ENCODE measurements around the gene LIN7C.
"Not testable (repeated sequence)": the region's sequence is repeated elsewhere in the genome, so short reads cannot be mapped to it uniquely, and the experiment has no call there.

The LIN7C gene, protein sequence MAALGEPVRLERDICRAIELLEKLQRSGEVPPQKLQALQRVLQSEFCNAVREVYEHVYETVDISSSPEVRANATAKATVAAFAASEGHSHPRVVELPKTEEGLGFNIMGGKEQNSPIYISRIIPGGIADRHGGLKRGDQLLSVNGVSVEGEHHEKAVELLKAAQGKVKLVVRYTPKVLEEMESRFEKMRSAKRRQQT

GRCh38 chr11:27506200-27507182 lies at the start of gene LIN7C:
Gene LIN7C (minus strand): TSS chr11:27506769. CDS start chr11:27506752, 17 bp downstream.
- in situ Hi-C loops (cut with MboI; ENCODE audit: low sequenced_read_pairs): no loop called here

DNA sequence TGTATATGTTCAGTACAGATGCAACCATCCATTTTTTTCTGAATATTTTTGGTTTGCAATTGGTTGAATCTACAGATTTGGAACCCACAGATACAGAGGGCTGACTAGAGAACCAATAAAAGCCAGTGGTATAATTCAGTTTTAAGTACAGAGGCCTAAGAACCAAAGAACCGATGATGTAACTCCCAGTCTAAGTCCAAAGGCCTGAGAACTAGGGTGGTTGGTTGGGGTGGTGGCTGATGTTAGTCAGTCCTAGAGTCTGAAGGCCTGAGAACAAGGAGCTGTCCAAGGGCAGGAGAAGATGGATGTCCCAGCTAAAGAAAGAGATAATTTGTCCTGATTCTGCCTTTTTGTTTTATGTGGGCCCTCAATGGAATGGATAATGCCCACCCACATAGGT lies 48.7 kb upstream of the LIN7C start:
- in situ Hi-C loops (cut with MboI; ENCODE audit: low sequenced_read_pairs): loop anchor here (25.0 kb wide), 1 partner anchor 93 kb away; the partner anchor contains the start of gene LGR4

DNA sequence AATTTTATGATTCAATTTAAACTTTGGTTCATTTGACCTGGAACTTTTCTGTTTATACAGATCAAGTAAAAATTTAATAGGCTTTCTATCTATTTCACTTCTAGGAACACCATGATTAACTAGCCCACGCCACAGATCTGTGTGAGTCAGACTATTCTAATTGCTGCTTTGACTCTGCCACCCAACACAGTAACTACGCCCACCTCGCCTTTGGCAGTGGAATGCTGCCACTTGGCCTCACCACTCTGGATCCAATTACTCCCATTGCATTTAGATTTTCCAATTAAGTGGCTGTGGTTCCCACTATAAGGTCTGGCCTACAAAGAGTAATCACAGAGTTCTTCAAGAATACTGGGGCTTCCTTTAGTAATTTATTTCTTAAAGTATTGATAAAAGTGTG lies 46.6 kb upstream of the LIN7C start:
- in situ Hi-C loops (cut with MboI; ENCODE audit: low sequenced_read_pairs): loop anchor here (25.0 kb wide), 1 partner anchor 91 kb away; the partner anchor contains the start of gene LGR4

DNA sequence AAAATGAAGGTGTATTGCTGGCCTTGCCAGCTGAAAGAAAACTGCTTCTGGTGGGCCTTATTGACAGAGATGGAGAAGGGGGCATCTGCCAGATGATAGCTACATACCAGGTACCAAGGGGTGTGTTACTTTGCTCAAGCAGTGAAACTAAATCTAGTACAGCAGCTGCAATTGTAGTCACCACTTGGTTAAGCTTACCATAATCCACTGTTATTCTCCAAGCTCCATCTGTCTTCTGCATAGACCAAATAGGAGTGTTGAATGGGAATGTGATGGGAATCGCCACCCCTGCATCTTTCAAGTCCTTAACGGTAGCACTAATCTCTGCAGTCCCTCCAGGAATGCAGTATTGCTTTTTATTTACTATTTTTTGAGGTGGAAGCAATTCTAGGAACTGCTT lies 45.8 kb upstream of the LIN7C start:
- in situ Hi-C loops (cut with MboI; ENCODE audit: low sequenced_read_pairs): loop anchor here (25.0 kb wide), 1 partner anchor 90 kb away; the partner anchor contains the start of gene LGR4

GRCh38 chr11:27551127-27551526 lies 44.6 kb upstream of the LIN7C start:
- in situ Hi-C loops (cut with MboI; ENCODE audit: low sequenced_read_pairs): loop anchor here (25.0 kb wide), 1 partner anchor 89 kb away; the partner anchor contains the start of gene LGR4

- in situ Hi-C loops (cut with MboI; ENCODE audit: low sequenced_read_pairs): no loop called here
These were observed 39.4 kb upstream of the LIN7C start for GRCh38 chr11:27545946-27546345.

DNA sequence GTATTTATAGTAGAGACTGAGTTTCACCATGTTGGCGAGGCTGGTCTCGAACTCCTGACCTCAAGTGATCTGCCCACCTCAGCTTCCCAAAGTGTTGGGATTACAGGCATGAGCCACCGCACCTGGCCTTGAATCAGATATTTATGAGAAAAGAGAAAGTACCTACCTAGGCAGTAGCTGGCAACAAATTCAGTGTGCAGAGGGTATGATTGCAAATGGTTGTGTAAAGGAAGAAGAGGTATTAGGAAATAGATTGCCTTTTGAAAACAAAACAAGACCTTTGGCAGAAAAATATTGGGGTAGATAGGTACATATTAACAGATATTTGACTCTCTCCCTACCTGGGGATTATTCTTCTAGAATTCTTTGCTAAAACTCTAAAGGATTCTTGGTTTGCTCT lies 38.5 kb upstream of the LIN7C start:
- in situ Hi-C loops (cut with MboI; ENCODE audit: low sequenced_read_pairs): no loop called here

DNA sequence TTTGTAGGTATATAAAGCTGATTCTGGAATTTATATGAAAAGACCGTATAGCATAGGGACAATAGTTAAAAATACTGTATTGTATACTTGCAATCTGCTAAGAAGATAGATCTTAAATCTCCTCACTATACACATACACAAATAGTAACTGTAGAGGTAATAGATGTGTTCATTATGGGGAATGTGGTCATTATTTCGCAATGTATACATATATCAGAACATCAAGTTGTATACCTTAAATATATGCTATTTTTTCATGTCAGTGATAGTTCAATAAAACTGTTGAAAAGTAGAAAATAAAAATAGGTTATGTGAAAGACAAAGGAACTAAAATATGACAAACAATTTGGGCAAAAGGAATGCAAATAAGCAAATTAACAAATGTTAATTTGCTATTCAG lies 35.2 kb upstream of the LIN7C start:
- in situ Hi-C loops (cut with MboI; ENCODE audit: low sequenced_read_pairs): no loop called here

DNA sequence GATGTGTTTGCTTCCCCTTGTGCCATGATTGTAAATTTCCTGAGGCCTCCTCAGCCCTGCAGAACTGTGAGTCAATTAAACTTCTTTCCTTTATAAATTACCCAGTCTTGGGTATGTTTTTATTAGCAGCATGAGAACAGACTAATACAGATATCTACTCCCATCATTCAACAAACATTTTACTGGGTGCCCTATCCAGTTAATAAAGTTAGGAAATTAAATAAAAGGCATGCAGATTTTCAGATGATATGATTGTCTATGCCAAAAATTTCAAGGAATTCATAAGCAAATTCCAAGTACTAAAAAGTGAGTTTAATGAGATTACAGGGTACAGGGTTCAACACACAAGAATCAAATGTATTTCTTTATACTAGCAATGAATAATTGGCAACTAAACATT lies 33.5 kb upstream of the LIN7C start:
- in situ Hi-C loops (cut with MboI; ENCODE audit: low sequenced_read_pairs): no loop called here

GRCh38 chr11:27535103-27535502 lies 28.5 kb upstream of the LIN7C start:
- in situ Hi-C loops (cut with MboI; ENCODE audit: low sequenced_read_pairs): no loop called here

DNA sequence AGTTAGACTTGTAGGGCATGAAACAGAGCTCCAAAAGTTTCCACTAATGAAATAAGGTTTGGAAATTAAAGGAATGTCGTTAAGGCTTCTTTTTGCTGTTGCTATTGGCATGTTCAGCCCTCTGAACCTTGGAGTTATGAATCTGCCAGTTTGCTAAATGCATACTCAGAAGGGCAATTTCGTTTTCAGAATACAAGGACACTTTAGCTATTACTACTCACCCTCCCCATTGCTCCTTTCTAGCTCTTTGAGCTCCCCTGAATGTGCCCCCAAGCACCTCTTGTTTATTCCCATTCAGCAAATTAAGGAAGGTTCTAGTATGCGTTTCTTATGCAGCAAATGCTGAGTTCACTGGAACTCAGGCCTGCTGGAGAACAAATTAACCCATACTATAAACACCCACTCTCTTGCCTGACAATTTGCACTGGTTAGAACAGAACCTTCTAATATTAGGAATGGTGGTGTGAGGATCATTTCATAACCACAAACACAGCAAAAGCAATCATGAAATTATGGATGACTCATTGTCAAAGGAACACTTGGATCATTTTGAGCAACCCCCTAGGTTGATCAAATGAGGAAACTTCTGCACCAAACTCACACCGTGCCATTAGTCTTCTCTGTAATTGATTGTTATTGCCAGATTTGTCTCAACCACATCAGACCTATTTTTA lies 26.2 kb upstream of the LIN7C start:
- in situ Hi-C loops (cut with MboI; ENCODE audit: low sequenced_read_pairs): no loop called here

DNA sequence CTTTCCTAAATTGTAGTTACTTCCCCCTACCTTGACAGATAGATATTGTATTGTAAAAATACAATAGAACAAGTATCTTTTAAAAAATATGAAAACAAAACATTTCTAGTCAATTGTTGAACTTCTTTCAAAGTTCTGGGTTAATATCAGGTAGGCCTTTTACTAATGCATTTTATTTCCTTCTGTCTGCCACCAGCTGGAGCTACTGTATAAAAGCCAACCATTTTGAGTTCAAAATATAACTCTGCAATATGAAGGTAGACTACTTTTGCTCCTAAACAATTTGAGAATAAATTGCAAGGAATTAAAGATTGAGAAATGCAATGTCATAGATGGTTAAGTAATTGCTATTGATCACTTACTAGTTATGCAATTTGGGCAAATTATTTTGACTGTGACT lies 22.1 kb upstream of the LIN7C start:
- in situ Hi-C loops (cut with MboI; ENCODE audit: low sequenced_read_pairs): no loop called here

DNA sequence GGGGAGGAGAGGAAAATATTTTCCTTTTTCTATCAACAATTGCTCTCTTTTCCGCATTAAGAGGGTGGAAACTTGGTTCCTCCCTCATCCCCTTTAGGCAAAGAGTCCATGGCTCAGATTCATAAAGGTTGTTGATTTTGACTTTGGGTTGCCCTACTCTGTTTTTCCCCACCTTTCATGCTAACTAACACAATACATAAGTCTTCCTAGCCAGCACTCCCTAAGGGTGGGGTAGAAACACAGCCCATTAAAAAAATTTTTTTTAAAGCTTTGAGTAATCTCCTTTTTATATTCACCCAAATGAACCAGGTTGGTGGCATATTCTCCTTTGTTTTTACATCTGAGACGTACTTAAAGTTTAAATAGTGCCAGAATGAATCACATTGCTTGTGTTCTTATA lies 20.0 kb upstream of the LIN7C start:
- in situ Hi-C loops (cut with MboI; ENCODE audit: low sequenced_read_pairs): no loop called here

DNA sequence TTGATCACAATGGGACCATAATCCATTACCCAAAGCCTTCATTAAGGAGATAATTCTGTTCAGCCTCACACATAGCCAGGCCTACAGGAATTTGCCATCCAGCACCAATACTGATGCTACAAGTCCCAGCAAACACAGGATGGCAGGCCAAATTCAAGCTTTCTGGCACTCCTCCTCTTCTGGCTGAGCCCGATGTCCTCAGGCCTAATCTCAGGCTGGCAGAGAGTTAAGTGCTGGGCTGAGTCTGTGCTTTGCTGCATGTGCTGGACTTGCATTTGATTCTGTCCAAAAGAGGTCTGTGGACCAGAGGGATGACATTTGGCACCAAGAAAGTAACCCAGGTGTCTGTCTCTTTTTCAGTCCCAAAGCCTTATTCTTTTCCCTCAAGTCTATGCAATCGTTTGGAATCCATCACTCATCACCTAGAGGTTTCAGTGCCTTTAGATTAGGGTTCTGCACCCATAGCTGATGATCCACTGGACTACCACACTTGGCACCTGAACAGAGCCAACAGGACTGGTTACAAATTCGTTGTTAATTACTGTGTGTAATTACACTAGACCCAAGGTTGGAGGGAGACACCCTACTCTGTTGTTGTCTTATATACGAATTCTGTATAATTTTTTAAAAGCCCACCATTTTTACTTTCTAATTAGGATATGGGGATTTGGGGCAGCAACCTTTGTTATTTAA lies 19.4 kb upstream of the LIN7C start:
- in situ Hi-C loops (cut with MboI; ENCODE audit: low sequenced_read_pairs): no loop called here

DNA sequence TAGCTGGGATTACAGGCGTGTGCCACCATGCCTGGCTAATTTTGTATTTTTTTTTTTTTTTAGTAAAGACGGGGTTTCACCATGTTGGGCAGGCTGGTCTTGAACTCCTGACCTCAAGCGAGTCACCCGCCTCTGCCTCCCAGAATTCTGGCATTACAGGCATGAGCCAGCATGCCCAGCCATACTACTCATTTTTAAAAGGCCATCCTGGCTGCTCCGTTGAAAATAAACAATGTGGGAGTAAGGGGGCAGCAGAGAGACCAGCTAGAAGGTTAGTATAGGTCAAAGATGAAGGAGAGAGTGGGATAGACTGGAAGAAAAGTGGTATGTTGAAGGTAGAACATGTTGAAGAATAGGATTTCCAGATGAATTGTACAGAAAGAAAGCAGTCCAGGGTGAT lies 17.6 kb upstream of the LIN7C start:
- in situ Hi-C loops (cut with MboI; ENCODE audit: low sequenced_read_pairs): no loop called here

- in situ Hi-C loops (cut with MboI; ENCODE audit: low sequenced_read_pairs): no loop called here
These were observed 13.7 kb upstream of the LIN7C start for GRCh38 chr11:27520226-27520625.

GRCh38 chr11:27518518-27518917 lies 11.9 kb upstream of the LIN7C start:
- in situ Hi-C loops (cut with MboI; ENCODE audit: low sequenced_read_pairs): no loop called here

DNA sequence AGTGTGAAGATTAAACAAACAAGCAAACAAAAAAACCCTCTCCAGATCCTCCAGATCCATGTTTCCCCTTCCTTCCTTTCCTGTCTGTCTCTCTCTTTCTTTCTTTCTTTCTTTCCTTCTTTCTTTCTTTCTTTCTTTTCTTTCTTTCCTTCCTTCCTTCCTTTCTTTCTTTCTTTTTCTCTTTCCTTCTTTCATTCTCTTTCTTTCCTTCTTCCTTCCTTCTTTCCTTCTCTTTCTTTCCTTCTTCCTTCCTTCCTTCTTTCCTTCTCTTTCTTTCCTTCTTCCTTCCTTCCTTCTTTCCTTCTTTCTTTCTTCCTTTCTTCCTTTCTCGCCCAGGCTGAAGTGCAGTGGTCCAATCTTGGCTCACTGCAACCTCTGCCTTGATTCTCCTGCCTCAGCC lies 10.9 kb upstream of the LIN7C start:
- in situ Hi-C loops (cut with MboI; ENCODE audit: low sequenced_read_pairs): not testable (repeated sequence)

DNA sequence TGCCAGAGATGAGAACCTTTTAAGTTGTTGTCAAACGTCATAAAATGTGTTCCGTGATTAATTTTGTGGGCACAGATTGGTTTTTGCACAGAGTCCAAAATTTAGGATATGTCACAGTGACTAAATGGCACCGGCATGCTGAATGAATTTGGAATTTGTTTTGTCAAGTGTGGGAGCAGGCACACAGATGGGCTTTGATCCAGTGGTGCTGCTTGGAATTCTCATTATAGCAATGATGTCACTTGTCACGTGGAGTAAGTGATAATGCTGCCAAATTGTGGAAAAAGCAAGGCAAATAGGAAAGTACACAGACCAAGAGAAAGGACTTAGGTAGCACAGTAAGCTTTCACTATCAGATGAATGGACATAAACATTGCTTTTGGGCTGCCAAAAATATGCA lies 8.0 kb upstream of the LIN7C start:
- in situ Hi-C loops (cut with MboI; ENCODE audit: low sequenced_read_pairs): no loop called here

DNA sequence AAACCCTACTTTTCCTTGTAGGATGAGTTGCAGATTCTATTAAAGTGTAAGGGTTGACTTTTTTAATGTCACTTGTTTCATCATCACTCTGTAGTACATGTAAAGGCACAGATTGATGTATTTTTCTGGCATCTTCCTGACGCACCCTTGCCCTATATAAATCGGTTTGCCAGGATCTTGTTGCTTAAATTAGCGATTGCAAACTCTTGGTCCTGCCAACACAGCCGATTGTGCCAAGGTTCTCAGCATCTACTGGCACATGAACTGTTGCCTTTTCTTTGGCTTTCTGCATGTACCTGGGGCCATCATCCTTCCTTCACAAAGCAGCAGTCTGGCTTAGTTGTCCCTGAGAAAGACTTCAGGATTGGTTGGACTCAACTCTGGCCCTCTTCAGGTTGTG lies 7.5 kb upstream of the LIN7C start:
- in situ Hi-C loops (cut with MboI; ENCODE audit: low sequenced_read_pairs): no loop called here

- in situ Hi-C loops (cut with MboI; ENCODE audit: low sequenced_read_pairs): no loop called here
These were observed 6.8 kb upstream of the LIN7C start for GRCh38 chr11:27513389-27513788.
